Stimulated activated CD4-positive, alpha-beta T cell treated with anti-CD3 and anti-CD28 coated beads, Interleukin-12 subunit alpha, Interleukin-12 subunit beta, amount 100 ng/mL, for 24 hours (primary cell): ENCODE results near the gene RASD2.
A peak's percentile ranks its signal among the peaks of the same experiment; 100 is the strongest.

Source experiments
- DNase-seq, 2 experiments: peaks; one replicate each; pipeline ENCODE4 v3.0.0-alpha.2; 2020; ENCODE audit warnings: low read depth in 2 of 2

Gene RASD2

DNA sequence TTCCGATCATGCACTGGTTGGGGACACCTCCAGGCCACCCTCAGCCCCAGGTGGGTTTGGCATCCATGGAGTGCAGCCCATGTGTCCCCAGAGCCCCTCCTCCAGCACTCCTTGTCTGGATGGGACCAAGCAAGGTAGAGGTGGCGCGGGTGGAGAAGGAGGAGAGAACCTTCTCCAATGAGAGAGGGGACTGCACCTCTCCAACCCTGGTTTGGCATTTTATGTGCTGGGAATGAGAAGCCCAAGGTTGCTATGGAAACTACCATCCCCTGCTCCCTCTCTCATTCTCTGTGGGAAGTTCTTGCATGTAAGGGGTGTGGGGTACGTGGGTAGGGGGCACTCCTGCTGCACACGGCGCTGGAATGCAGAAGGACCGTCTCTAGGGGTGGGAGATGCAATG is 21.8 kb upstream of the RASD2 start:
- no peak for DNase-seq

GRCh38 chr22:35519306-35520000 is 21.2 kb upstream of the RASD2 start:
- no peak for DNase-seq

DNA sequence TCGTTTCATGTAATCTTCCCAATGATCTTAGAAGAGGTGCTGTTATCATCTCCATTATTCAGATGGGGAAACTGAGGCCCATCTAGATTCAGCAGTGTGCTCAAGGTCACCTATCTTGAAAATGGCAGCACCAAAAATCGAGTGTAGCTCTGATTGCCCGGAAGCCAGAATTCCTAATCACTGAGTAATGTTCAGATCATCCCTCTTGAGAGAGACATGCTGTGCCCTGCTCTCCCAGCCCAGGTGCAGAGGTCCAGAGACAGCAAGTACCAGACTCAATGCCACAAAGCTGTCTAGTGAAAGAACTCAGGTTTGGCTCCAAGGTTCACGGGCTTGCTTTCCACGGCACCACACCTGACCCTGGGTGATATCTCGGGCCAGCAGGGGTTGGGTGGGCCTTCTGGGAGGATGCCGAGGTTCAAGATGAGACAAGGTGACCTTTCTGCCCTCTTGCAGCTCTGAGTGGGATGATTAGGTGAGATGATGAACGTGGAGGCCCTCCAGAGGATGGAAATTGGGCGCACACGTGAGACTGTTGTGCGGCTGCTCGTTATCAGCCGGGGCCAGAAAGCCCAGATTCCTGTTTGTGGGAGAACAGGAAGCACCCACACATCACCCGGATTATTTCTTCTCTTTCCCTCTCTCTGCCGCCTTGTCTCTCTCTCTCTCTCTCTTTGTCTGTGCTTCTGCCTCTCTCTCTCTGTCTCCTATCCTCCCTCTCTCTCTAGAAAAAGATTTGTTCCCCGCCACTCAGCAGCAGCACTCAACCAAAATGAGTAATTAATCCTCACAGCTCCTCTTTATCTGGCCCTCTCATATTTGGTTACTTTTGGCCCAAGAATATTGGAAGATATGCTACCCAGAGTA is 19.0 kb upstream of the RASD2 start:
- DNase-seq: no peak

DNA sequence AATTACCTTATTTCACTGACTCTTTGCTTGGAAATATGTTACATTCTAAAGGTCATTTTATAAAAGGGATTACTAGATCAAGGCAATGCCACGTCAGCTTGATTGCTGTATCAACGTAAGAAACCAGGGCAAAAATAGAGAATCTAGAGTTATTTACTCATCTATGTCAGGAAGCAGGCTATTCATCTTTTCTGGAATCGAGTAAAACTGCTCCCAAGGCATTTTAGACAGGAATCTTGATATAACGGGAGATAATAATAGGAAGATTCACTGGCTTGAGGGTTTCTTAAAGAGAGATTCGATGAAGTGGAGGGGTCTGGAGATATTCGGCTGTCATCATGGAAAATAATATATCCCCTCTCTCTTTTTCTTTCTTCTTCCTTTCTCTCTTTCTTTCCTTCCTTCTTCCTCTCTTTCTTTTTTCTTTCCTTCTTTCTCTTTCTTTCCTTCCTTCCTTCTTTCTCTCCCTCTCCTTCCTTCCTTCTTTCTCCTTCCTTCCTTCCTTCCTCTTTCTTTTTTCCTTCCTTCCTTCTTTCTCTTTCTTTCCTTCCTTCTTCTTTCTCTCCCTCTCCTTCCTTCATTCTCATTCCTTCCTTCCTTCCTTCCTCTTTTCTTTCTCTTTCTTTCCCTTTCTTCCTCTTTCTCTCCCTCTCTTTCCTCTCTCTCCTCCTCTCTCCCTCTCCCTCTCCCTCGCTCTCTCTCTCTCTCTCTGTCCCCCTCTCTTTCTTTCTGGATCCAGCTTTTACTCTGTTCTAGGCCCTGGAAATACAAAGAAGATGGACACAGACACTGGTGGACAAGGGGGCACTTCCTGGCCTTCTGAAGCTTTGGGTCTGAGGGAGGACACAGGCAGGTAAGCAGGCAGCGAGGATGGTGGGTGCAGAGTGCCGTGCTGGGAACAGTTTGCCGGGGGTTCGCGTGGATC is 18.1 kb upstream of the RASD2 start:
- DNase-seq: no peak

DNA sequence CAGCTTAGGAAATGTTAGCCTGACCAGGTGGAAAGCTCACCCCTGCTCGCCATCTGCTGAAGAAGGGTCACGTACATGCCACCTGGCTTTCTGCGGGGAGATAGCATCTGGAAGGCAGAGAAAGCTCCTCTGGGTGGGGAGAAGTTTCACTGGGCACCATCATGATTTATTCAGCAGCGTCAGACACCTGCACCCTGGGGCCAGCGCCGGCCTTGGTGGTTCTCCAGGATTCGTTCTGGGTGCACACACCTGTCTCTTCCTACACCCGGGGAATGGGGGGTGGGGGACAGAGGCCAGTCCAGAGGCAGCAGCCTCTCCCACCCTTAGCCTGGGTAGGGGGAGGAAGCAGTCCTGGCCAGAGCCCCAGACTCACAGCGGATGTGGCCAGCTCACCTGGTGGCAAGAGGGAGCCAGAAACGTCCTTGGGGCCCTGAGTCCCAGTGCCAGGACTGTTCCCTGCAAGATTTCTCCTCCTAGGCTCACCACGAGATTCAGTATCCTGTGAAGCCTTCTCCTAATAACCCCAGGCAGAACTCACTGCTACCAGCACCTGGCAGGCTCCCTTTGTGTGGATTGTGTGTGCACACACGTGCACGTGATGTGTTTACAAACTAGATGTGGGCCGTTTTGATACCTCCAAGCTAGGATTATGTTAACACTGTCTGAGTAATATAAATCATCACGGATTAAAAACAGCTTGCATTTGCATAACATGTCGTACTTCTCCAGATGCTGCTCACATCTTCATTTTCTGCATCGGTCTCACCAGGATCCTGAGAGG is 17.3 kb upstream of the RASD2 start:
- no peak for DNase-seq

GRCh38 chr22:35524966-35525686 is 15.5 kb upstream of the RASD2 start:
- DNase-seq: no peak

- no peak for DNase-seq
These were observed 14.8 kb upstream of the RASD2 start for GRCh38 chr22:35525687-35526332.

DNA sequence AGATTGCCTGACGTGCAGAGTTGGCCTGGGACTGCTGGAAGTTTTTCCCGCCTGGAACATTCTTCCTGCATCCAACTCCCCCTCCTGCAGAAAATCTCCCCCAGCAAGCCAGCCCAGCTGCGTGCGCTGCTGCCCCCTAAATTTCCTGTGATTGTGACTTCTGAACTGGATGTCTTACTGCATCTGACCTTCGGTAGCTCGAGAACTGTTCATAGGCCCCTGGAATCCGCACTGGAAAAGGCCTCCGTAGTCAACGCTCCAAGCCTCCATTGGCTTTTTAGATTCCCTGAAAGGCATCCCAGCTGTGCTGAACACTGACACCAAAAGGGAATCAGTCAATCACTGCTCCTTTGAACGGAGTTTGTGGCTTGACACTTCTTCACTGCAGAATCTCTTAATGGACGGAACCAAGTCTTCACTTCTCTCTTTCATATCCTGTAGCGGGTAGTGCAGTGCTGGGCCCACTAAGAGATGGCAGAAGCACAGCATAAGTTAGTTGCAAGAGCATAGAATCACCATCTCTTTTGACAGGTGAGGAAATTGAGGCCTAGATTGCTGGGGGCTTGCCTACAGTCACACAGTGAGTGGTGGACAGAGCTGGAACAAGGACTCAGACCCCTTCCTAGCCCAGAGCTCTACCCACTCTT is 14.2 kb upstream of the RASD2 start:
- DNase-seq: no peak

GRCh38 chr22:35528927-35529326 is 11.7 kb upstream of the RASD2 start:
- no peak for DNase-seq

GRCh38 chr22:35530700-35531099 is 9.9 kb upstream of the RASD2 start:
- DNase-seq: no peak

- DNase-seq: no peak
These were observed 9.4 kb upstream of the RASD2 start for GRCh38 chr22:35531202-35531601.

- DNase-seq: no peak
These were observed 9.0 kb upstream of the RASD2 start for GRCh38 chr22:35531676-35532075.

DNA sequence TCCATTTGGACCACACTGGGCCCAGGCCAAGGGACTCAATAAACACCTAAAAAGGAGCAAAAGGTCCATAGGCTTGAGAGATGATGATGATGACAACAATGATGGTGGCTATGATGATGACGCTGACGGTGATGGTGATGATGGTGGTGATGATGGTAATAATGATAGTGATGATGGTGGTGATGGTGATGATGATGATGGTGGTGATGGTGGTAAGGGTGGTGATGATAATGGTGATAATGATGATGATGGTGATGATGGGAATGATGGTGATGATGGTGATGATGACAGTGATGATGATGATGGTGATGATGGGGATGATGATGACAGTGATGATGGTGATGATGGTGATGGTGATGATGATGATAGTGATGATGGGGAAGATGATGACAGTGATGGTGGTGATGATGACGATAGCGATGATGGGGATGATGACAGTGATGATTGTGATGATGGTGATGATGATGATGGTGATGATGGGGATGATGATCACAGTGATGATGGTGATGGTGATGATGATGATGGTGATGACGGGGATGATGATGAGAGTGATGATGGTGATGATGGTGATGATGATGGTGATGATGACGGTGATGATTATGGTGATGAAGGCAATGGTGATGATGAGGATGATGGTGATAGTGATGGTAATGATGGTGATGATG is 7.1 kb upstream of the RASD2 start:
- DNase-seq: no peak

DNA sequence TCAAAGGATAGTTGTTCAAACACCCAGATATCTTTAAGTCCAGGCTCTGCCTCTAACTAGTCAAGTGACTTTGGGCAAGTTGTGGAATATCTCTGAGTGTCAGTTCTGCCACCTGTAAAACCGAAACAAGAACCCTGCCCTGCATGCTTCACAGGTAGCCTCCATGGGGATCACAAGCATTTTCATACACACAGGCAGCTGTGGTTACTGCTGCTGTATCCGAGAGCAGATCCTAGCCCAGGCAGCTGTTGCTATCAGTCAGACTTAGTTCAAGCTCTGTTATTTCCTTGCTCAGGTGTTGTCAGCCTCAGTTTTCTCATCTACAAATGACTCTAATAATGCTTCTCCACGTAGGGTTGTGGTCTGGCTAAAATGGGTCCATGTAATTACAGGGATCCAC is 6.5 kb upstream of the RASD2 start:
- no peak for DNase-seq

- DNase-seq: no peak
These were observed 3.4 kb upstream of the RASD2 start for GRCh38 chr22:35537232-35537631.

- DNase-seq: peak in 1 of 2 experiments; percentile 38
These were observed 1.8 kb upstream of the RASD2 start for GRCh38 chr22:35538801-35539321.

DNA sequence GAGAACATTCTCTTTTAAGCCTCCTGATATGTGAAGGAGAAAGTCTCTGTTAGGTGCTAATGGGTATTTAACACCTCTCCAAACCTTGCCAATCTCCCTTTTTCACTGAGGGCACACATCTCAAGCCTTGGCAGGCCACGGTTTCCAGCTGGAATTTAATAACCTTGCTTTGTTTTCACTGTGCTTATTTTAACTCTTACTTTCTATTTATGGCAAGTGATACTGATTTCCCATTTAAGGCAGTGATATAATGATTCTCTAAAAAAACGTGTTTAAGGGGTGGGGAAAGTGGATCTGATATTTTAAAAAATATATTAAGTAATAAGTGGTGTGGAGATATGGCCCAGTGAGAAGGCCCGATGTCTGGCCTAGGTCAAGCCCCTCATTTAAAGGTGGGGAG is 1.1 kb upstream of the RASD2 start:
- DNase-seq: no peak

- peak; percentile 20 to 58 for DNase-seq
These were observed 579 bp upstream of the RASD2 start for GRCh38 chr22:35539910-35540594.
